BJ (cell line): ENCODE measurements around the gene NUPR1. TPM values are rescaled to one million over a fixed set of nuclear protein-coding genes. Genes with fewer than 3 reads are reported as not detected.
"Not testable (repeated sequence)": the region's sequence is repeated elsewhere in the genome, so short reads cannot be mapped to it uniquely, and the experiment has no call there.

Source experiments
- CTCF ChIA-PET: fragments of 350-600 bp; formaldehyde crosslinking; extraction: SDS; loops from one replicate; lab custom pipeline; 2021; ENCODE audit warnings: antibody characterized with exemption, inconsistent platforms; lab: Yijun Ruan, JAX
- POLR2A ChIA-PET: fragments of 300-600 bp; sonication (Branson Sonifier 250); formaldehyde crosslinking; extraction: SDS; loops from one replicate; lab custom pipeline; 2021; ENCODE audit warnings: antibody characterized with exemption; lab: Charles Lee
- DNase-seq: peaks from one replicate; pipeline ENCODE4 v3.0.0-alpha.2; 2011; ENCODE audit warnings: low read depth
- H3K27me3 ChIP-seq: 2 replicates; pipeline ENCODE4 v1.6.0; 2011; ENCODE audit warnings: low read length; ENCODE audit not compliant: control insufficient read depth, insufficient read depth
- H3K36me3 ChIP-seq: 2 replicates; pipeline ENCODE4 v1.5.1; 2011; ENCODE audit warnings: low read length; ENCODE audit not compliant: control insufficient read depth, insufficient read depth
- H3K4me3 ChIP-seq: 2 replicates; pipeline ENCODE4 v1.5.1; 2011; ENCODE audit warnings: low read depth, mild to moderate bottlenecking, control low read depth, low read length
- polyA plus RNA-seq: library from polyadenylated mRNA; depleted of rRNA; stranded (reverse); fragments of >200 nt; gene quantifications from 2 replicates; pipeline ENCODE4 v1.2.3, GENCODE V29; 2011
- TF ChIP-seq, protein P1 (sequence below): IDR thresholded peaks from 2 replicates; pipeline ENCODE4 v1.5.1; 2011; ENCODE audit warnings: low read depth, mild to moderate bottlenecking, control low read depth, inconsistent platforms, low read length, moderate library complexity; ENCODE audit not compliant: insufficient read depth

Gene NUPR1
- polyA plus RNA-seq, 1 experiment, result 31.4 TPM

DNA sequence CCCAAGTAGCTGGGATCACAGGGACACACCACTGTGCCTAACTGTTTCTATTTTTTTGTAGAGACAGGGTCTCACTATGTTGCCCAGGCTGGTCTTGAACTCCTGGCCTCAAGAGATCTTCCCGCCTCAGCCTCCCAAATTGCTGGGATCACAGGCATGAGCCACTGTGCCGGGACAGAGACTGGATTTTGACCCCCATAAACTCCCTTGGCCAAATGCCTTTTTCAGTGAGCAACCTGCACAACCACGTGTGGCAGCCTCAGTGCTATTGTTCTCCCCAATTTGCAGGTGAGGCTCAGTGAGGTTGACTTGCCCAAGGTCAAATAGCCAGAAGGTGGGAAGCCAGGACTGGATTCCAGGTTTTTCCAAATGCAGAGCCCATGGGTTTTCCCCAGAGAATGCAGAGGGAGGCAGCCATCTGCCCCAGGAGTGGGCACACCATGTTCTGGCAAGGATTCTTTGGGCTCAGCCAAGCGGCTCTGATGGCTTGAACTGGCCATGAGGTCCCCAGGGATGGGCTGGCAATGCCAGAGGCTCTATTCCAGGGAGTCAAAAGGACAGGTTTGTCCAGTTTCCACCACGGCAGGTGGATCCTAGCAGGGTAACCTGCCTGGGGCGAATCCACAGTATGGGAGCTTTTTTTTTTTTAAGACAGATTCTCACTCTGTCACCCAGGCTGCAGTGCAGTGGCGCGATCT is 33.9 kb downstream of the NUPR1 start:
- CTCF ChIA-PET, result no interaction called here
- Histone ChIP-seq H3K36me3 (no peaks in the 10 kb centered on the region), H3K27me3 (peaks cover 3% of the 10 kb centered on the region), H3K4me3 (no peak overlapping the region)
- TF ChIP-seq, protein P1, sequence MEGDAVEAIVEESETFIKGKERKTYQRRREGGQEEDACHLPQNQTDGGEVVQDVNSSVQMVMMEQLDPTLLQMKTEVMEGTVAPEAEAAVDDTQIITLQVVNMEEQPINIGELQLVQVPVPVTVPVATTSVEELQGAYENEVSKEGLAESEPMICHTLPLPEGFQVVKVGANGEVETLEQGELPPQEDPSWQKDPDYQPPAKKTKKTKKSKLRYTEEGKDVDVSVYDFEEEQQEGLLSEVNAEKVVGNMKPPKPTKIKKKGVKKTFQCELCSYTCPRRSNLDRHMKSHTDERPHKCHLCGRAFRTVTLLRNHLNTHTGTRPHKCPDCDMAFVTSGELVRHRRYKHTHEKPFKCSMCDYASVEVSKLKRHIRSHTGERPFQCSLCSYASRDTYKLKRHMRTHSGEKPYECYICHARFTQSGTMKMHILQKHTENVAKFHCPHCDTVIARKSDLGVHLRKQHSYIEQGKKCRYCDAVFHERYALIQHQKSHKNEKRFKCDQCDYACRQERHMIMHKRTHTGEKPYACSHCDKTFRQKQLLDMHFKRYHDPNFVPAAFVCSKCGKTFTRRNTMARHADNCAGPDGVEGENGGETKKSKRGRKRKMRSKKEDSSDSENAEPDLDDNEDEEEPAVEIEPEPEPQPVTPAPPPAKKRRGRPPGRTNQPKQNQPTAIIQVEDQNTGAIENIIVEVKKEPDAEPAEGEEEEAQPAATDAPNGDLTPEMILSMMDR, result no peak
- POLR2A ChIA-PET, result no interaction called here
- DNase-seq, result no peak

DNA sequence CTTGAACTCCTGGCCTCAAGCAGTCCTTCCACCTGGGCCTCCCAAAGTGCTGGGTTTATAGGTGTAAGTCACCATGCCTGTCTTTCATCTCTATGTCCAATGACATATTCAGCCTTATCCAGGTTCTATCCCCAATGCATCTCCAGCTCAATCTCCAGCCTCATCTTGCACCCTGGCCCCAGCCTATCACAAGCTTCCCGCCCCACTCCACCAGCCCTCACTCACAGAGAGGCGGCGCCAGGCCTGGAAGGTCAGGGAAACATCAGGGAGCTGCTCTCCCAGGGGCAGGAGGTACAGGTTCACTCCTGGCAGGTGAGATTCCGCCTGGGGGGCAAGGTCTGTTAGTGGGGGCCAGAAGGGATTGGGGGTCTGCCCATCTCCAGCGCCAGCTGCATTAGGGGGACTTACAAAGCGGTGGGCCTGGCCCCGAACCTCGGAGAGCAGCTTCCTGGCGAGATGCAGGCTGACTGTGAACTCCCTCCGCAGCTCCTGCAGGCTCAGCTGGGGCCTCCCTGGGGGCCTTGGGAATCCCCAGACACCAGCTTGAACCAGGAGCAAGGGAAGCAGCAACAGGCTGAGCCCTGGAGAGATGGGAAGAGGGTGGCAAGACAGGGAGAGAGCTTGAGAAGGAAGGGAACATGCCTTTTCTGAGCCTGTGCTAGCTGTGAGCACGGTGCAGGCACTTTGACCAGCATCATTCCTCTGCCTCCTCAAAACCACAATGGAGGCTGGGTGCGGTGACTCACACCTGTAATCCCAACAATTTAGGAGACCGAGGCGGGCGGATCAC is 35.1 kb downstream of the NUPR1 start:
- Histone ChIP-seq H3K27me3 (peaks cover 3% of the 10 kb centered on the region), H3K4me3 (no peak overlapping the region), H3K36me3 (no peaks in the 10 kb centered on the region)
- POLR2A ChIA-PET, result no interaction called here
- CTCF ChIA-PET, result interaction anchor here (0.6 to 1.0 kb wide), 3 partner anchors 11 to 25 kb away, joined by 3 to 4 read pairs (median 3); no protein-coding TSS in a partner anchor
- no peak for DNase-seq
- TF ChIP-seq, protein P1, result no peak

DNA sequence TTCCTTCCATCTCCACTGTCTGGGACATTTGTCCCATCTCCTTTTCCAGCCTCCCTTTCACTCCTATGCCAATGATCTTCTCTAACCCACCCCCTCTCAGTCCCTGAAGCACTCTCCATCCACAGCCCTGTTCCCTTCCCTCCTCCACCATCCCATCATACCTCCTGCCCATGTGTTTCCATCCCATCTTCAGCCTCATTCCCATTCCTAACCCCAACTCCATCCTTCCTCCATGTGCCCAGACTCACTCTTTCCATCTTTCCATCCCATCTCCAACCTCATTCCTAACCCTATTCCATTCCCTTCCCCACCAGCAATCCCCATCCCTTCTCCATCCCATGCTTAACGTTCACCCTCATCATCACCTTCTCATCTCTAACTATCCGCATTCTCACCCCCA is 36.5 kb downstream of the NUPR1 start:
- TF ChIP-seq, protein P1, result no peak
- ChIA-PET CTCF (no interaction called here), POLR2A (no interaction called here)
- no peak for DNase-seq
- no peak overlapping the region for H3K4me3 ChIP-seq
- H3K36me3 ChIP-seq, result no peaks in the 10 kb centered on the region
- peaks cover 3% of the 10 kb centered on the region for H3K27me3 ChIP-seq

DNA sequence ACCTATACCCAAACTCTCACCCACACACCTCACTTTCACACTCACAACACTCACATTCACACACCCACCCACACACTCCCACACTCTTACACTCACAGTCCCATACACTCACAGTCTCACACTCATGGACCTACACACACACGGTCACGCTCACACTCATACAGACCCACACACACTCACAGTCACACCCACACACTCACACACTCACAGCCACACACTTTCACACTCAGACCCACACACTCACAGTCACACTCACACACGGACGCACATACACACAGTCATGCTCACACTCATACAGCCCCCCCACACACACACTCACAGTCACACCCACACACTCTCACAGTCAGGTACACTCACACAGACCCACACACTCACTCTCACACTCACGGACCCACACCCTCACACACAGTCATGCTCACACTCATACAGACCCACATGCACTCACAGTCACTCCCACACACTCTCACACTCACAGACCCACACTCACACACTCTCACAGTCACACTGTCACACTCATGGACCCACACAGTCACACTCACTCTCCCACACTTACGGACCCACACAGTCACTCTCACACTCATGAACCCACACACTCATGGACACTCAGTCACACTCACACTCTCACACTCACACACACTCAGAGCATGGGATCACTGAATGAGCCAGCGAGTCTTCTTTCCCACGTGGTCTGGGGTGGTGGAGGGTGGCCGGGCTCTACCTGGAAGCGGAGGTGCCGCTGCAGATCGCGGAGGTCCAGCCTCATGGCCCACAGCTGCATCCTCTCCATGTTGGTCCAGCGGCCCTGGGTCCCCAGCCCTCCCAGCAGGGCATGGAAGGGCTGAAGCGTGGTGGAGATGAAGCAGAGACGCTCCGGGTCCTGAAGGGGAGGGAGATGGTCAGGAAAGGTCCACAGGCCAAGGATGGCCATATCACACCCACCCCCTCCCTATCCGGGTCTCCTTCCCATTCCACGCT is 37.2 kb downstream of the NUPR1 start:
- CTCF ChIA-PET, result no interaction called here

DNA sequence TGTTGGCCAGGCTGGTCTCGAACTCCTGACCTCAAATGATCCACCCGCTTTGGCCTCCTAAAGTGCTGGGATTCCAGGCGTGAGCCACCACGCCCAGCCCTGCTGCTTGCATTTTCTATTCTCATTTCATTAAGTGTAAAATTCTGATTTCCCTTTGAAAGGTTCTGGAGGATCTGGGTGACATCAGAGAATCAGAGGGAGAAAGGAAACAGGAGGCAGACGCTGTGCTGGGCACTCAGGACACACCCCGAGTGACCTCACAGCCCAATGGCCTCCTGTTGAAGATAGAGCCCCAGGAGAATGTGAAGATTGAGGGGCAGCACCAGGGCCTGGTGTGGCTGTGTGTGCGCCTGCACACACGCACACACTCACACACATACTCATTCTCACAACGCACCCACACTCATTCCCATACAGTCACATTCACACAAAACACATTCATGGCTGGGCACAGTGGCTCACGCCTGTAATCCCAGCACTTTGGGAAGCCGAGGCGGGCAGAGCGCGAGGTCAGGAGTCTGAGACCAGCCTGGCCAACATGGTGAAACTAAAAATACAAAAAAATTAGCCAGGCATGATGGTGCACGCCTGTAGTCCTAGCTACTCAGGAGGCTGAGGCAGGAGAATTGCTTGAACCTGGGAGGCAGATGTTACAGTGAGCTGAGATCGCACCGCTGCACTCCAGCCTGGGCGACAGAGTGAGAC is 38.1 kb downstream of the NUPR1 start:
- DNase-seq, H3K36me3 ChIP-seq, CTCF ChIA-PET, POLR2A ChIA-PET, H3K4me3 ChIP-seq, H3K27me3 ChIP-seq: not testable (repeated sequence)

More for the DNA sequence above, 37.2 kb downstream of the NUPR1 start:
- peaks cover 3% of the 10 kb centered on the region for H3K27me3 ChIP-seq
- DNase-seq, result no peak
- POLR2A ChIA-PET, result no interaction called here
- no peak overlapping the region for H3K4me3 ChIP-seq
- TF ChIP-seq, protein P1, result no peak
- no peaks in the 10 kb centered on the region for H3K36me3 ChIP-seq
